Liver (tissue), 5 donors: ENCODE results near the gene COX7B. TPM values are rescaled to one million over a fixed set of nuclear protein-coding genes. Genes with fewer than 3 reads are reported as not detected.

ENCODE experiments used
- polyA plus RNA-seq, 2 donors: library from polyadenylated mRNA; stranded (reverse) in 1 of 2; unstranded in 1 of 2; fragments of 200-250 nt in 1 of 2; fragments of >200 nt in 1 of 2; fragmentation: Nextera tagmentation in 1 of 2; extraction: Ambion mirVana in 1 of 2; gene quantifications; one replicate each; pipeline versions ENCODE4 v1.2.1 to v1.2.3, GENCODE V29; 2013 to 2015
- small RNA-seq: library from RNA; depleted of rRNA; stranded (forward); fragments of <200 nt; gene quantifications from one replicate; pipeline ENCODE3, GENCODE V24; 2014
- total RNA-seq, 2 donors: library from RNA; depleted of rRNA; stranded (reverse); fragments of >200 nt; gene quantifications; one replicate each; pipeline ENCODE4 v1.2.3, GENCODE V29; 2014
- donor health status: healthy.
- donor health status: healthy.
- donor health status: healthy.

Gene COX7B
- total and polyA plus RNA-seq, 4 donors: 194 to 576 (median 480) TPM

Small RNA genes within 50 kb of the gene (small RNA-seq; reads per million reads assigned to genes)
- not detected for gene RN7SL460P

Other genes starting within 250 kb of the COX7B start
- gene ATRX, start 113.3 kb upstream of the COX7B start, total RNA-seq: 10 to 100 TPM; 34.6 to 38.5 TPM
- gene ATRX, start 113.3 kb upstream of the COX7B start, polyA plus RNA-seq: 10 to 100 TPM in 1 of 2 donors, 1 to 10 TPM in 1; 4.6 to 29.4 TPM
- gene MAGT1, start 4.0 kb upstream of the COX7B start, total RNA-seq: 100 to 1,000 TPM in 1 of 2 donors, 10 to 100 TPM in 1; 68.6 to 121 TPM
- 10 to 100 TPM; 29.0 to 47.3 TPM for gene MAGT1, start 4.0 kb upstream of the COX7B start, polyA plus RNA-seq
- gene ATP7A, start 11.2 kb downstream of the COX7B start, total RNA-seq: 10 to 100 TPM in 1 of 2 donors, 1 to 10 TPM in 1; 4.9 to 15.3 TPM
- gene ATP7A, start 11.2 kb downstream of the COX7B start, polyA plus RNA-seq: 1 to 10 TPM in 1 of 2 donors, under 1 TPM in 1; 0.75 to 1.2 TPM
- not detected for gene PGAM4, start 70.2 kb downstream of the COX7B start, total RNA-seq
- not detected for gene PGAM4, start 70.2 kb downstream of the COX7B start, polyA plus RNA-seq
- 100 to 1,000 TPM in 1 of 2 donors, 10 to 100 TPM in 1; 70.3 to 157 TPM for gene PGK1, start 204.8 kb downstream of the COX7B start, total RNA-seq
- gene PGK1, start 204.8 kb downstream of the COX7B start, polyA plus RNA-seq: 100 to 1,000 TPM; 132 to 172 TPM
- gene TAF9B, start 240.2 kb downstream of the COX7B start, total RNA-seq: 1 to 10 TPM; 7.9 to 9.0 TPM
- gene TAF9B, start 240.2 kb downstream of the COX7B start, polyA plus RNA-seq: 1 to 10 TPM; 4.9 to 7.3 TPM